Measurements from ENCODE around the gene CDH23. TPM values are rescaled to one million over a fixed set of nuclear protein-coding genes. Genes with fewer than 3 reads are reported as not detected.

Gene CDH23
- polyA plus RNA-seq, 1 experiment: 0.01 TPM

- ChIA-PET CTCF (no interaction called here), POLR2A (no interaction called here)
- Histone ChIP-seq H3K9me3 (ENCODE audit: control insufficient read depth, insufficient read depth, low read length) (no peaks in the 10 kb centered on the region), H3K27ac (ENCODE audit: low read depth, low read length) (no peak overlapping the region), H3K27me3 (ENCODE audit: control insufficient read depth, insufficient read depth, low read length) (peaks cover 12% of the 10 kb centered on the region), H3K4me3 (ENCODE audit: low read depth, low read length) (no peak overlapping the region)
- no peak for DNase-seq (ENCODE audit: low read depth, low spot score)
- TF ChIP-seq, protein P1, sequence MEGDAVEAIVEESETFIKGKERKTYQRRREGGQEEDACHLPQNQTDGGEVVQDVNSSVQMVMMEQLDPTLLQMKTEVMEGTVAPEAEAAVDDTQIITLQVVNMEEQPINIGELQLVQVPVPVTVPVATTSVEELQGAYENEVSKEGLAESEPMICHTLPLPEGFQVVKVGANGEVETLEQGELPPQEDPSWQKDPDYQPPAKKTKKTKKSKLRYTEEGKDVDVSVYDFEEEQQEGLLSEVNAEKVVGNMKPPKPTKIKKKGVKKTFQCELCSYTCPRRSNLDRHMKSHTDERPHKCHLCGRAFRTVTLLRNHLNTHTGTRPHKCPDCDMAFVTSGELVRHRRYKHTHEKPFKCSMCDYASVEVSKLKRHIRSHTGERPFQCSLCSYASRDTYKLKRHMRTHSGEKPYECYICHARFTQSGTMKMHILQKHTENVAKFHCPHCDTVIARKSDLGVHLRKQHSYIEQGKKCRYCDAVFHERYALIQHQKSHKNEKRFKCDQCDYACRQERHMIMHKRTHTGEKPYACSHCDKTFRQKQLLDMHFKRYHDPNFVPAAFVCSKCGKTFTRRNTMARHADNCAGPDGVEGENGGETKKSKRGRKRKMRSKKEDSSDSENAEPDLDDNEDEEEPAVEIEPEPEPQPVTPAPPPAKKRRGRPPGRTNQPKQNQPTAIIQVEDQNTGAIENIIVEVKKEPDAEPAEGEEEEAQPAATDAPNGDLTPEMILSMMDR (IDR thresholded peaks at IDR 0.05; ENCODE audit: low read depth, low read length): no peak
These were observed 71.0 kb downstream of the CDH23 start for GRCh38 chr10:71467569-71468362.

DNA sequence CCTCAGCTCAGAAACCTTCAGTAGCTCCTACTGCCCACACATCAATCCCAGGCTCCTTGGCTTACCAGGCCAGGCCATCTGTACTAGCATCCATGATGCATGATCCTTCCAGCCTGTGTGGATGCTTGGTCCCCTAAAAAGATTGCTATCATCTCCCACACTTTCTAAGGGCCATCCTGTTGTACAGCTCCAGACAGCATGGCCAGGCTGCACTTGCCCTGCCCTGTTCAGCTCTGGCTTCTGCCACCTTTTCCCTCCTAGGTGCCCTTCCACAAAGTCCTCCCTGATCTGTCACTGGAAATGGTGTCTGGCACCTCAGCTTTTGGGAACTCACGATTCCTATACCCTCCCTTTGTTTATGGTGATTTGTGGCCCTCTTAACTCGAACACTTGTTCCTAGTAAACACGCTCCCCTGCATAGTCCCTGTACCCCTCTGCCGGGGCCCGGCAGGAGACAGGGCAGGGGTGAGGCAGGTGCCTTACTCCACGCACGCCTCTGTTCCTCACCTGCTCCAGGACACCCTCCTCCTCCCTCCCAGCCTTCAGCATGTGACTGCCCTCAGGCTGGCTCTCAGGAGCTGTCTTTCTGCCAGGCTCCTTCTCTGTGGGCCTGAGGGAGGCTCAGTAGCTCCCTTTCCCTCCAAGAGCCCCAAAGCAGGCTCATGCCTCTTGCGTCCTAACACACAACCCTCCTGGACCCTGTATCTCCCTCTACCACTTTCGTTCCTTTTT lies 71.8 kb downstream of the CDH23 start:
- DNase-seq (ENCODE audit: low read depth, low spot score): no peak
- ChIA-PET CTCF (no interaction called here), POLR2A (no interaction called here)
- H3K4me3 ChIP-seq (ENCODE audit: low read depth, low read length): no peak overlapping the region
- H3K27me3 ChIP-seq (ENCODE audit: control insufficient read depth, insufficient read depth, low read length): peaks cover 12% of the 10 kb centered on the region
- no peaks in the 10 kb centered on the region for H3K9me3 ChIP-seq (ENCODE audit: control insufficient read depth, insufficient read depth, low read length)
- TF ChIP-seq, protein P1 (IDR thresholded peaks at IDR 0.05; ENCODE audit: low read depth, low read length): no peak
- no peak overlapping the region for H3K27ac ChIP-seq (ENCODE audit: low read depth, low read length)

GRCh38 chr10:71471006-71471405 lies 74.3 kb downstream of the CDH23 start:
- H3K27ac ChIP-seq (ENCODE audit: low read depth, low read length): no peak overlapping the region
- ChIA-PET POLR2A (no interaction called here), CTCF (no interaction called here)
- TF ChIP-seq, protein P1 (IDR thresholded peaks at IDR 0.05; ENCODE audit: low read depth, low read length): no peak
- H3K9me3 ChIP-seq (ENCODE audit: control insufficient read depth, insufficient read depth, low read length): no peaks in the 10 kb centered on the region
- H3K4me3 ChIP-seq (ENCODE audit: low read depth, low read length): no peak overlapping the region
- no peak for DNase-seq (ENCODE audit: low read depth, low spot score)
- peaks cover 16% of the 10 kb centered on the region for H3K27me3 ChIP-seq (ENCODE audit: control insufficient read depth, insufficient read depth, low read length)

DNA sequence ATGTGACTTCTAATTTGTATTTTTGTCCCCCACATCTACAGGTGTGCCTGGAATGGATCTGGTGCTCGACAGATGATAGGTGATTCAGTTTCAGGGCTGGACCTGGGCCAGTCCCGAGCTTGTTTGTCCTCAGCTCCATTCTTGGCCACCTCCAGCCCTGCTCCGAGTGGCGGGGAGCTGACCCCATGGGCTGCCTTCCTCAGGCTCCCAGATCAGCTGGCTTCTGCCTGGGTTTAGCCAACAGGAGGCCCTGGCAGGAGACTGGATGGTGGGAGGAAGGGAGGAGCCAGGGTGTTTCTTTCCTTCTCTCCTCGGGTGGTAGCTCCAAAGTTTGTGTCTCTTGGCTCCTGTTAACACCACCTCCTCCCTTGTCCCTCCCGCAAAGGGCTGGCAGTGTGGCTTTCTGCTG lies 75.2 kb downstream of the CDH23 start:
- Histone ChIP-seq H3K9me3 (ENCODE audit: control insufficient read depth, insufficient read depth, low read length) (no peaks in the 10 kb centered on the region), H3K4me3 (ENCODE audit: low read depth, low read length) (no peak overlapping the region), H3K27ac (ENCODE audit: low read depth, low read length) (no peak overlapping the region), H3K27me3 (ENCODE audit: control insufficient read depth, insufficient read depth, low read length) (peaks cover 16% of the 10 kb centered on the region)
- TF ChIP-seq, protein P1 (IDR thresholded peaks at IDR 0.05; ENCODE audit: low read depth, low read length): no peak
- POLR2A ChIA-PET: interaction anchor here (0.5 kb wide), 1 partner anchor 210 kb away, joined by 3 read pairs; no protein-coding TSS in a partner anchor
- CTCF ChIA-PET: no interaction called here
- no peak for DNase-seq (ENCODE audit: low read depth, low spot score)

- POLR2A ChIA-PET: no interaction called here
- H3K9me3 ChIP-seq (ENCODE audit: control insufficient read depth, insufficient read depth, low read length): no peaks in the 10 kb centered on the region
- no peak for DNase-seq (ENCODE audit: low read depth, low spot score)
- H3K4me3 ChIP-seq (ENCODE audit: low read depth, low read length): no peak overlapping the region
- TF ChIP-seq, protein P1 (IDR thresholded peaks at IDR 0.05; ENCODE audit: low read depth, low read length): no peak
- H3K27ac ChIP-seq (ENCODE audit: low read depth, low read length): no peak overlapping the region
- peaks cover 18% of the 10 kb centered on the region for H3K27me3 ChIP-seq (ENCODE audit: control insufficient read depth, insufficient read depth, low read length)
- CTCF ChIA-PET: no interaction called here
These were observed 75.7 kb downstream of the CDH23 start for GRCh38 chr10:71472466-71472865.
